PC-9 (cell line): ENCODE results near the gene ANXA1. TPM values are rescaled to one million over a fixed set of nuclear protein-coding genes. Genes with fewer than 3 reads are reported as not detected.

ENCODE experiments used
- BruUV-seq: library from RNA; stranded (reverse); fragments of 400-500 nt; replicated peaks from 2 replicates; lab custom pipeline; 2021; lab: Mats Ljungman, UMichigan
- CTCF ChIA-PET: fragments of 300-600 bp; sonication (Branson Sonifier 250); formaldehyde crosslinking; loops from one replicate; lab custom pipeline; 2022; ENCODE audit warnings: antibody characterized with exemption; lab: Charles Lee
- POLR2A ChIA-PET: fragments of 300-600 bp; sonication (Branson Sonifier 250); formaldehyde crosslinking; loops from one replicate; lab custom pipeline; 2022; ENCODE audit warnings: antibody characterized with exemption; ENCODE audit not compliant: unreplicated experiment; lab: Charles Lee
- DNase-seq, 2 experiments: peaks; one replicate each; pipeline versions ENCODE4 v3.0.0 to v3.0.0-alpha.2; 2015 to 2022; ENCODE audit warnings: mixed read lengths in 1 of 2
- H2AFZ ChIP-seq: fragments of 200-600 bp; sonication (generic); 2 replicates; pipeline ENCODE4 v1.8.1; 2017; ENCODE audit warnings: antibody characterized with exemption
- H3F3A ChIP-seq: fragments of 200-600 bp; sonication (generic); 2 replicates; pipeline ENCODE4 v1.8.1; 2017; ENCODE audit warnings: antibody characterized with exemption, mild to moderate bottlenecking, low read depth; ENCODE audit not compliant: insufficient read depth
- H3K27ac ChIP-seq: fragments of 200-600 bp; sonication (generic); 2 replicates; pipeline ENCODE4 v1.6.1; 2016; ENCODE audit warnings: mixed run types
- H3K27me3 ChIP-seq: fragments of 200-600 bp; sonication (generic); 2 replicates; pipeline ENCODE4 v1.6.1; 2016; ENCODE audit warnings: low read depth, mixed run types; ENCODE audit not compliant: insufficient read depth
- H3K36me3 ChIP-seq: fragments of 200-600 bp; sonication (generic); 2 replicates; pipeline ENCODE4 v1.6.1; 2016; ENCODE audit warnings: low read depth, mixed run types
- H3K4me1 ChIP-seq: fragments of 200-600 bp; sonication (generic); replicated peaks from 2 replicates; pipeline ENCODE4 v1.6.1; 2016; ENCODE audit warnings: mixed run types; ENCODE audit not compliant: insufficient read depth
- H3K4me2 ChIP-seq: fragments of 200-600 bp; sonication (generic); 2 replicates; pipeline ENCODE4 v1.6.1; 2017; ENCODE audit warnings: mixed run types
- H3K4me3 ChIP-seq: fragments of 200-600 bp; sonication (generic); 2 replicates; pipeline ENCODE4 v1.6.1; 2016; ENCODE audit warnings: mixed run types
- H3K79me2 ChIP-seq: fragments of 200-600 bp; sonication (generic); 2 replicates; pipeline ENCODE4 v1.6.1; 2017; ENCODE audit warnings: low read depth, mixed run types
- H3K9me2 ChIP-seq: fragments of 200-600 bp; sonication (generic); 2 replicates; pipeline ENCODE4 v1.8.1; 2017; ENCODE audit warnings: mild to moderate bottlenecking; ENCODE audit not compliant: insufficient read depth
- H3K9me3 ChIP-seq: fragments of 200-600 bp; sonication (generic); 2 replicates; pipeline ENCODE4 v1.8.1; 2016; ENCODE audit warnings: low read depth; ENCODE audit not compliant: insufficient read depth
- H4K20me1 ChIP-seq: fragments of 200-600 bp; sonication (generic); 2 replicates; pipeline ENCODE4 v1.8.1; 2017; ENCODE audit not compliant: insufficient read depth
- EZH2 ChIP-seq: fragments of 200-600 bp; sonication (generic); IDR thresholded peaks from 2 replicates; pipeline ENCODE4 v1.8.0; 2017; ENCODE audit warnings: antibody characterized with exemption, low read depth
- intact Hi-C: fragments of 100-400 bp; cut with micrococcal nuclease; formaldehyde crosslinking; loops from one replicate; pipeline ENCODE4 v1.10.0; 2022; ENCODE audit not compliant: unreplicated experiment
- total RNA-seq: library from RNA; stranded (reverse); gene quantifications from 2 replicates; pipeline ENCODE4 v1.2.3, GENCODE V29; 2021
- TF ChIP-seq, protein P1 (sequence below): fragments of 200-600 bp; sonication (generic); conservative IDR thresholded peaks from 2 replicates; pipeline ENCODE4 v1.6.1; 2017; ENCODE audit warnings: mixed run types, antibody characterized with exemption, mild to moderate bottlenecking, moderate library complexity

Gene ANXA1
- total RNA-seq, 1 experiment from 2014 or later, result 753 TPM

DNA sequence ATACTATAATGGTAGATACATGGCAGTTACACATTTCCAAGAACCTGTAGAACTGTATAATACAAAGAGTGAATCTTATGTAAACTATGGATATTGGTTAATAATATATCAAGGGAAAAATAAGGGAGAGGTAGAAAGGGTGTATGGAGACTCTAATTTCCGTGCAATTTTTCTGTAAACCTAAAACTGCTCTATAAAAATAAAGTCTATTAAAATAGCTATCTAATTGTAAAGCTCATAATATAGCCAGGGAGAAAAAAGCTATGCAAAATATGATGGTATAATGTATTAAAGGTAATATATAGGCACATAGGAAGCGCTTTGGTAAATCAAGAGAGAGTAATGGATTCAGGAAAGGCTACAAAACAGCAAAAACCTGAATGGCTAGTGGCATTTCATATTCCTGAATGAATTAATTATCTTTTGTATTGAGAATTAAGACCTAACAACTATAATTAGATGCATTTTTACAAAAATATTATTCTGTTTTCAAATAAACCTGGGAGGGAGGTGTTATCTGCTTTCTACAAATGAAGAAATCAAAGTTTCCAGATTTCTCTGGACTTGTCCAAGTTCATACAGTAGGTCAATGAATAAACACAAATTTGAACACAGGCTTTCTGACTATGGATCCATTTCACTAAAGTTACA, 22.8 kb downstream of the ANXA1 start:
- Histone ChIP-seq H3K27ac (no peak overlapping the region), H3K27me3 (no peaks in the 10 kb centered on the region), H3F3A (peaks cover 24% of the 10 kb centered on the region; the same call in 1 of the 2 replicates), H3K9me3 (peaks cover 6% of the 10 kb centered on the region; the same call in 1 of the 2 replicates), H3K4me2 (no peak overlapping the region), H3K36me3 (no peaks in the 10 kb centered on the region), H3K4me3 (no peak overlapping the region), H2AFZ (no peak overlapping the region), H3K79me2 (no peaks in the 10 kb centered on the region), H3K9me2 (no peaks in the 10 kb centered on the region), H4K20me1 (no peaks in the 10 kb centered on the region), H3K4me1 (peaks cover 28% of the 10 kb centered on the region)
- CTCF ChIA-PET, result no interaction called here
- intact Hi-C loops, result no loop called here
- BruUV-seq, result no TSS peak
- no peak for DNase-seq
- POLR2A ChIA-PET, result no interaction called here
- no peak for TF ChIP-seq EZH2
- TF ChIP-seq, protein P1, sequence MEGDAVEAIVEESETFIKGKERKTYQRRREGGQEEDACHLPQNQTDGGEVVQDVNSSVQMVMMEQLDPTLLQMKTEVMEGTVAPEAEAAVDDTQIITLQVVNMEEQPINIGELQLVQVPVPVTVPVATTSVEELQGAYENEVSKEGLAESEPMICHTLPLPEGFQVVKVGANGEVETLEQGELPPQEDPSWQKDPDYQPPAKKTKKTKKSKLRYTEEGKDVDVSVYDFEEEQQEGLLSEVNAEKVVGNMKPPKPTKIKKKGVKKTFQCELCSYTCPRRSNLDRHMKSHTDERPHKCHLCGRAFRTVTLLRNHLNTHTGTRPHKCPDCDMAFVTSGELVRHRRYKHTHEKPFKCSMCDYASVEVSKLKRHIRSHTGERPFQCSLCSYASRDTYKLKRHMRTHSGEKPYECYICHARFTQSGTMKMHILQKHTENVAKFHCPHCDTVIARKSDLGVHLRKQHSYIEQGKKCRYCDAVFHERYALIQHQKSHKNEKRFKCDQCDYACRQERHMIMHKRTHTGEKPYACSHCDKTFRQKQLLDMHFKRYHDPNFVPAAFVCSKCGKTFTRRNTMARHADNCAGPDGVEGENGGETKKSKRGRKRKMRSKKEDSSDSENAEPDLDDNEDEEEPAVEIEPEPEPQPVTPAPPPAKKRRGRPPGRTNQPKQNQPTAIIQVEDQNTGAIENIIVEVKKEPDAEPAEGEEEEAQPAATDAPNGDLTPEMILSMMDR, result no peak

DNA sequence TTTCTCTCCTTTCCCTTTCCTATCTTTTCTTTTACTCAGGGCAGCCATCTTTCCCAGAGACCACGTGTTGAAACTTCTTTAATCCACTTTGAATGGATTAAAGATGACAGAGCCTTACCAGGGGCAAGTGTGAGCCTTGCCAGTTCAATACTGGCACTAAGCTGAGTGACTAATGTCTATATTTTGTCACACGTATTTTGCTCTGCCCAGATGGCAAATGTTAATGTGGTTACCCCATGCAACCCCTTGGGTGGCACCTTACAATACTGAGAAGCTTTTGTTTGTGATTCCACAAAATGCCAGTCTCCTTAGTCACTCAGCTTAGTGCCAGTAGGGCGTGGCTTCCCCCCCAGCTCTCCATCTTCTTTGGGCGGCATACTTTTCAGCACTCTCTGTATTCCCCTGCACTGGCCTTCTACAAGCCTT, 24.8 kb downstream of the ANXA1 start:
- Histone ChIP-seq H3K79me2 (no peaks in the 10 kb centered on the region), H3F3A (peaks cover 33% of the 10 kb centered on the region; the same call in 1 of the 2 replicates), H4K20me1 (no peaks in the 10 kb centered on the region), H3K27me3 (no peaks in the 10 kb centered on the region), H3K36me3 (0 out of 2 replicates have a peak, but pooled peaks cover 4% of the 10 kb centered on the region), H3K9me2 (no peaks in the 10 kb centered on the region), H3K4me3 (no peak overlapping the region), H3K9me3 (peaks cover 6% of the 10 kb centered on the region), H3K4me1 (peaks cover 39% of the 10 kb centered on the region), H3K4me2 (no peak overlapping the region), H3K27ac (peak overlapping the region; percentile 69), H2AFZ (peak overlapping the region; percentile 73)
- ChIA-PET POLR2A (interaction anchor here (0.5 to 1.0 kb wide), 16 partner anchors 16 to 1028 kb away, joined by 3 to 13 read pairs (median 4); partner anchors contain the start of gene ANXA1), CTCF (interaction anchor here (0.5 to 1.5 kb wide), 3 partner anchors 39 to 354 kb away, joined by 5 to 12 read pairs (median 5); no protein-coding TSS in a partner anchor)
- TF ChIP-seq, protein P1, result no peak
- no peak for TF ChIP-seq EZH2
- intact Hi-C loops, result loop anchor here (5.0 kb wide), 4 partner anchors 139 to 809 kb away; partner anchors contain the start of gene ZFAND5
- peak; percentile 82 to 88 for DNase-seq
- BruUV-seq, result no TSS peak

DNA sequence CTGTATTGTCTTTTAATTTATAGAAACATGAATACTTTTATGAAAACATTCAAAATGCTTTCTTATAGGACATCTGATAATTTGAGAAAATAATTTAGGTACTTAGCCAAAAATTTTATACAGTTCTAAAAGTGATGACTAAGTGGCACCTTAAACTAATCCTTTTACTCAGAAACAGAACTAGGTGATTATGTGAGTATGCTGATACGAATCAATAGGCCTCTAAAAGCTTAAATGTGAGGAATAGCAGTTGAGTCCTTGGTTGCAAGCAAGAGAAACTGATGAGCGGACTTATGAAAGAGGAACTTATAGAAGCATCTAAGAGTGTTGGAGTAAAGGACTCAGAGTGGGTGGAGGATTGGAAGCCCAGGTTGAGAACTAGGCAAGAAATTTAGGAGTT, 26.4 kb downstream of the ANXA1 start:
- Histone ChIP-seq H3K27ac (no peak overlapping the region), H3K4me2 (no peak overlapping the region), H3K27me3 (no peaks in the 10 kb centered on the region), H4K20me1 (no peaks in the 10 kb centered on the region), H2AFZ (no peak overlapping the region), H3K4me3 (no peak overlapping the region), H3K9me3 (peaks cover 6% of the 10 kb centered on the region), H3K4me1 (peaks cover 39% of the 10 kb centered on the region), H3K9me2 (no peaks in the 10 kb centered on the region), H3F3A (peaks cover 33% of the 10 kb centered on the region; the same call in 1 of the 2 replicates), H3K79me2 (no peaks in the 10 kb centered on the region), H3K36me3 (0 out of 2 replicates have a peak, but pooled peaks cover 4% of the 10 kb centered on the region)
- TF ChIP-seq, protein P1, result no peak
- no peak for TF ChIP-seq EZH2
- POLR2A ChIA-PET, result interaction anchor here (0.7 kb wide), 2 partner anchors 46 to 98 kb away, joined by 7 read pairs; no protein-coding TSS in a partner anchor
- CTCF ChIA-PET, result no interaction called here
- BruUV-seq, result no TSS peak
- intact Hi-C loops, result loop anchor here (2.0 to 5.0 kb wide), 5 partner anchors 99 to 811 kb away; partner anchors contain the start of gene ZFAND5
- no peak for DNase-seq
